Upper lobe of left lung (tissue), 6 donors: ENCODE data around the gene TBX19. TPM values are rescaled to one million over a fixed set of nuclear protein-coding genes. Genes with fewer than 3 reads are reported as not detected.

Experiments
- ATAC-seq, 2 donors: fragments of 200-7000 bp; cut with Tn5 transposase; one replicate each; pipeline ENCODE4 v1.9.1; 2022; ENCODE audit warnings: mild to moderate bottlenecking in 2 of 2, moderate library complexity in 2 of 2; ENCODE audit not compliant: low FRiP score in 2 of 2
- DNase-seq, 2 donors: peaks; one replicate each; pipeline ENCODE4 v3.0.0-alpha.2; 2019 to 2020
- H3K27ac ChIP-seq, 4 donors: fragments of 200-600 bp; sonication (generic); one replicate each; pipeline ENCODE4 v1.5.1; 2016 to 2019
- H3K27me3 ChIP-seq, 4 donors: fragments of 200-600 bp; sonication (generic); one replicate each; pipeline ENCODE4 v1.5.1; 2017 to 2019
- H3K36me3 ChIP-seq, 4 donors: fragments of 200-600 bp; sonication (generic); one replicate each; pipeline ENCODE4 v1.5.1; 2016 to 2019
- H3K4me1 ChIP-seq, 4 donors: fragments of 200-600 bp; sonication (generic); one replicate each; pipeline ENCODE4 v1.5.1; 2018 to 2019
- H3K4me3 ChIP-seq, 4 donors: fragments of 200-600 bp; sonication (generic); one replicate each; pipeline ENCODE4 v1.5.1; 2017 to 2019; ENCODE audit warnings: mild to moderate bottlenecking in 2 of 4, moderate library complexity in 1 of 4
- H3K9me3 ChIP-seq, 4 donors: fragments of 200-600 bp; sonication (generic); one replicate each; pipeline ENCODE4 v1.5.1; 2018 to 2019
- EP300 ChIP-seq, 4 donors: sonication (generic); formaldehyde crosslinking; IDR thresholded peaks; one replicate each; pipeline ENCODE4 v1.5.1; 2017; ENCODE audit warnings: antibody characterized with exemption in 4 of 4, control low read depth in 2 of 4
- POLR2A ChIP-seq, 4 donors: fragments of 450-650 bp; IDR thresholded peaks; one replicate each; pipeline ENCODE4 v1.5.1; 2016 to 2017; ENCODE audit warnings: antibody characterized with exemption in 4 of 4, mild to moderate bottlenecking in 2 of 4
- POLR2AphosphoS5 ChIP-seq, 2 donors: sonication (generic); formaldehyde crosslinking; IDR thresholded peaks; one replicate each; pipeline ENCODE4 v1.5.1; 2017; ENCODE audit warnings: antibody characterized with exemption in 2 of 2
- WGBS, 2 donors: methylation state at CpG; one replicate each; pipeline ENCODE4 v1.1.5; 2017 to 2018; 5-methylcytosine and 5-hydroxymethylcytosine counted together
- total RNA-seq, 6 donors: library from RNA; depleted of rRNA in 4 of 6; stranded (reverse); fragments of >200 nt in 4 of 6; gene quantifications; one replicate each; pipeline versions ENCODE4 v1.1.0 to v1.2.1, GENCODE V29; 2016 to 2021
- TF ChIP-seq, protein P1 (sequence below), 6 experiments: fragments of 450-650 bp in 4 of 6; fragments of 200-600 bp in 2 of 6; sonication (generic) in 2 of 6; IDR thresholded peaks; one replicate each; pipeline ENCODE4 v1.5.1; 2016 to 2019; ENCODE audit warnings: antibody characterized with exemption in 6 of 6
- donor health status: DM: no; HTN: no; CAD: no; lungs with moderate emphysema.
- donor health status: DM: no; HTN: yes; CAD: no; lungs with severe emphysema.

The TBX19 gene
- total RNA-seq, 6 donors from 2014 or later: 0.91 to 6.3 (median 2.4) TPM

DNA sequence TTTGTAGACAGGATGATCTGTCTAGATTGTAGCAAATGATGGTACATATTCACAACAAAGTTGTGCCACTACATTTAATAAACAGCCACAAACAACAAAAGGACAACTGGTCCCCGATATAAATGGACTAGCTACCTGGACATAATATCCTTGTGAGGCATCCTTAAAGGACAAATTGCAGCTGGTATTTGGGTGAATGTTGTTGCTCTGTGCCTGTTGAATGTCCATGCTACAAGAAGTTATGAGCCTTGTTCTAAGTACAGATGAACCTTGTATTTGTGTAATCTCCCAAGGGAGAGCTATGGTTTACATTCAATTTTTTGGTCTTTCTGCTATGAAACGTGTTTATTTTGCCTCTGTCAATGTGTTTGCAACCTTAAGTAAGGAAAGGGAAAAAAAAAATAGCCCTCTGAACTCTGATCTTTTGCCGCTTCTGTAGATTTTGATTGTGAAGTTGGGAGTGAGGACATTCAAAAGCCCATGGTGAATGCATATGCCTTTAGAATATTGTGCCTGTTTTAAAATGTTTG is 28.4 kb upstream of the TBX19 start:
- DNase-seq: no peak
- no peak for ATAC-seq
- WGBS, 2 donors: 73 to 81% methylated on average over 3 of the region's 3 CpGs
- peaks cover 4 to 35% (median 17%) of the 10 kb centered on the region in 4 donors for H3K36me3 ChIP-seq
- peaks cover 0 to 3% (median 3%) of the 10 kb centered on the region in 4 donors for H3K4me1 ChIP-seq
- peaks cover 5 to 14% (median 10%) of the 10 kb centered on the region in 4 donors for H3K9me3 ChIP-seq
- H3K4me3 ChIP-seq: no peak overlapping the region
- H3K27ac ChIP-seq: peak overlapping the region in 1 of 4 donors; percentile 37
- no peaks in the 10 kb centered on the region for H3K27me3 ChIP-seq
- no peak for TF ChIP-seq EP300 (IDR thresholded peaks at IDR 0.05)
- no peak for TF ChIP-seq POLR2A (IDR thresholded peaks at IDR 0.05)
- TF ChIP-seq, protein P1, sequence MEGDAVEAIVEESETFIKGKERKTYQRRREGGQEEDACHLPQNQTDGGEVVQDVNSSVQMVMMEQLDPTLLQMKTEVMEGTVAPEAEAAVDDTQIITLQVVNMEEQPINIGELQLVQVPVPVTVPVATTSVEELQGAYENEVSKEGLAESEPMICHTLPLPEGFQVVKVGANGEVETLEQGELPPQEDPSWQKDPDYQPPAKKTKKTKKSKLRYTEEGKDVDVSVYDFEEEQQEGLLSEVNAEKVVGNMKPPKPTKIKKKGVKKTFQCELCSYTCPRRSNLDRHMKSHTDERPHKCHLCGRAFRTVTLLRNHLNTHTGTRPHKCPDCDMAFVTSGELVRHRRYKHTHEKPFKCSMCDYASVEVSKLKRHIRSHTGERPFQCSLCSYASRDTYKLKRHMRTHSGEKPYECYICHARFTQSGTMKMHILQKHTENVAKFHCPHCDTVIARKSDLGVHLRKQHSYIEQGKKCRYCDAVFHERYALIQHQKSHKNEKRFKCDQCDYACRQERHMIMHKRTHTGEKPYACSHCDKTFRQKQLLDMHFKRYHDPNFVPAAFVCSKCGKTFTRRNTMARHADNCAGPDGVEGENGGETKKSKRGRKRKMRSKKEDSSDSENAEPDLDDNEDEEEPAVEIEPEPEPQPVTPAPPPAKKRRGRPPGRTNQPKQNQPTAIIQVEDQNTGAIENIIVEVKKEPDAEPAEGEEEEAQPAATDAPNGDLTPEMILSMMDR (IDR thresholded peaks at IDR 0.05): no peak
- no peak for TF ChIP-seq POLR2AphosphoS5 (IDR thresholded peaks at IDR 0.05)

DNA sequence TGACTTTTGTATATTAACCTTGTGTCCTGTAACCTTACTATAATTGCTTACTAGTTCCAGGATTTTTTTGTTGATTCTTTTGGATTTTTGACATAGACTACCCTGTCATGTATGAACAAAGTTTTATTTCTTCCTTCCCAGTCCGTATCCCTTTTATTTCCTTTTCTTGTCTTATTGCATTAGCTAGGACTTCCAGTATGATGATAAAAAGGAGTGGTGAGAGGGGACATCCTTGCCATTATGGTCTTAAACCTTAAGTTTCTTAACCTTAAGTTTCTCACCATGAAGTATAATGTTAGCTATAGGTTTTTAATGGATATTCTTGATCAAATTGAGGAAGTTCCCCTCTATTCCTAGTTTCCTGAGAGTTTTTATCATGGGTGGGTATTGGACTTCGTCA is 24.5 kb upstream of the TBX19 start:
- 96 to 100% methylated on average over 2 of the region's 2 CpGs for WGBS, 2 donors
- H3K9me3 ChIP-seq: peaks cover 5 to 14% (median 10%) of the 10 kb centered on the region in 4 donors
- no peak overlapping the region for H3K4me3 ChIP-seq
- peaks cover 0 to 10% (median 6%) of the 10 kb centered on the region in 4 donors for H3K4me1 ChIP-seq
- H3K36me3 ChIP-seq: peaks cover 0 to 10% (median 2%) of the 10 kb centered on the region in 4 donors
- no peak for DNase-seq
- ATAC-seq: no peak
- no peak overlapping the region for H3K27ac ChIP-seq
- TF ChIP-seq EP300 (IDR thresholded peaks at IDR 0.05) (no peak), POLR2A (IDR thresholded peaks at IDR 0.05) (no peak), POLR2AphosphoS5 (IDR thresholded peaks at IDR 0.05) (no peak)
- TF ChIP-seq, protein P1 (IDR thresholded peaks at IDR 0.05): no peak
- no peaks in the 10 kb centered on the region for H3K27me3 ChIP-seq

DNA sequence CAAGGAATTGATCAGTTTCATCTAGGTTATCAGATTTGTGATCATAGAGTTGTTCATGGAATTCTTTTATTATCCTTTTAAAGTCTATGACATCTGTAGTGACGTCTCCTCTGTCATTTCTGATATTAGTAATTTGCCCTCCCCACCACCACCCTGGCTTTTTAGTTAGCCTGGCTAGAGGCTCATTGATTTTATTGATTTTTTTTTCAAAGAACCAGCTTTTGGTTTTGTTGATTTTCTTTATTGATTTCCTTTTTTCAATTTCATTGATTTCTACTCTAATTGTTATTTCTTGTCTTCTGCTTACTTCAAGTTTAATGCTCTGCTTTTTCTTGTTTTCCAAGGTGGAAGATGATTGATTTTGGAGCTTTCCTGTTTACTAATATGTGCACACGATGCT is 23.3 kb upstream of the TBX19 start:
- no peak for TF ChIP-seq POLR2A (IDR thresholded peaks at IDR 0.05)
- TF ChIP-seq, protein P1 (IDR thresholded peaks at IDR 0.05): no peak
- TF ChIP-seq POLR2AphosphoS5 (IDR thresholded peaks at IDR 0.05): no peak
- TF ChIP-seq EP300 (IDR thresholded peaks at IDR 0.05): no peak
- Histone ChIP-seq H3K27me3 (no peaks in the 10 kb centered on the region), H3K36me3 (peaks cover 0 to 10% (median 1%) of the 10 kb centered on the region in 4 donors), H3K4me1 (peaks cover 7 to 8% (median 7%) of the 10 kb centered on the region in 4 donors), H3K27ac (no peak overlapping the region), H3K9me3 (peaks cover 5 to 14% (median 10%) of the 10 kb centered on the region in 4 donors), H3K4me3 (no peak overlapping the region)
- 47 to 48% methylated on average over 2 of the region's 2 CpGs for WGBS, 2 donors
- ATAC-seq (no peak), DNase-seq (no peak)

DNA sequence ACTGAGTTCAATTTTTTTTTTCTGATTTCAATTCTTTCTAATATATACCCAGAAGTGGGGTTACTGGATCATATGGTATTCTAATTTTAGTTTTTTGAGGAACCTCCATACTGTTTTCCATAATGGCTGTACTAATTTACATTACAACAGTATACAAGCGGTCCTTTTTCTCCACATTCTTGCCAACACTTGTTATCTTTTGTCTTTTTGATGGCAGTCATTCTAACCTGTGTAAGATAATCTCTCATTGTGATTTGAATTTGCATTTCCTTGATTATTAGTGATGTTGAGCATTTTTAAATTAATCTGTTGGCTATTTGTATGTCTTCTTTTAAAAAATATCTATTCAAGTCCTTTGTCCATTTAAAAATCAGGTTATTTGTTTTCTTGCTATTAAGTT is 21.1 kb upstream of the TBX19 start:
- DNase-seq (no peak), ATAC-seq (no peak)
- H3K36me3 ChIP-seq: peaks cover 0 to 4% (median 1%) of the 10 kb centered on the region in 4 donors
- peaks cover 4 to 7% (median 7%) of the 10 kb centered on the region in 4 donors for H3K4me1 ChIP-seq
- TF ChIP-seq POLR2A (IDR thresholded peaks at IDR 0.05): no peak
- no peak for TF ChIP-seq POLR2AphosphoS5 (IDR thresholded peaks at IDR 0.05)
- TF ChIP-seq, protein P1 (IDR thresholded peaks at IDR 0.05): no peak
- no peak for TF ChIP-seq EP300 (IDR thresholded peaks at IDR 0.05)
- WGBS, 2 donors: 94 to 100% methylated on average over 1 of the region's 1 CpG
- no peaks in the 10 kb centered on the region for H3K27me3 ChIP-seq
- no peak overlapping the region for H3K4me3 ChIP-seq
- H3K9me3 ChIP-seq: peaks cover 5 to 14% (median 10%) of the 10 kb centered on the region in 4 donors
- H3K27ac ChIP-seq: no peak overlapping the region

DNA sequence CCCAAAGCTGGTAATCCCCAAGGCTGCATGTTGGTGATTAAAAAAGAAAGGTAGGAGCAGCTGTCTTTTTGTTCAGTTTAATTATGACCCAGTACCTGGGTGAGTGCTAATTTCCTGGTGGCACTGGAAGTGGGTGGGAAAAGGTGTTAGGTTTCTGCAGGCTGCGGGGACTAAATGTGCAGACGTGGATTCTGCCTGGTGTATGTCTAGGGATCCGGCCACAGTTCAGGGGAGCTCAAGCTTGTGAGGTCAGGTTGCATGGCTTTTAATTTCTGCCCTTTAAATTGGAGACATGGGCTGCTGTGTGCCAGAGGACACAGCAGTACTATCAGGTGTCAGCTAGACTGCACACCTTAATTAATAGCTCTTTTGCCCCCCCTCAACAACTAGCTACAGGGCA is 20.3 kb upstream of the TBX19 start:
- Histone ChIP-seq H3K36me3 (peaks cover 0 to 4% (median 1%) of the 10 kb centered on the region in 4 donors), H3K27ac (no peak overlapping the region), H3K4me3 (no peak overlapping the region), H3K9me3 (peaks cover 2 to 13% (median 10%) of the 10 kb centered on the region in 4 donors), H3K27me3 (no peaks in the 10 kb centered on the region), H3K4me1 (peaks cover 4 to 7% (median 7%) of the 10 kb centered on the region in 4 donors)
- DNase-seq: no peak
- TF ChIP-seq EP300 (IDR thresholded peaks at IDR 0.05): no peak
- no peak for TF ChIP-seq POLR2AphosphoS5 (IDR thresholded peaks at IDR 0.05)
- no peak for TF ChIP-seq POLR2A (IDR thresholded peaks at IDR 0.05)
- TF ChIP-seq, protein P1 (IDR thresholded peaks at IDR 0.05): no peak
- 90 to 98% methylated on average over 3 of the region's 3 CpGs for WGBS, 2 donors
- no peak for ATAC-seq
